ENCODE data around the gene ZNF837. TPM values are rescaled to one million over a fixed set of nuclear protein-coding genes. Genes with fewer than 3 reads are reported as not detected.
"Not testable (repeated sequence)": the region's sequence is repeated elsewhere in the genome, so short reads cannot be mapped to it uniquely, and the experiment has no call there.

ZNF837 gene
- total RNA-seq, 1 donor from 2014 or later, result 0.37 TPM

DNA sequence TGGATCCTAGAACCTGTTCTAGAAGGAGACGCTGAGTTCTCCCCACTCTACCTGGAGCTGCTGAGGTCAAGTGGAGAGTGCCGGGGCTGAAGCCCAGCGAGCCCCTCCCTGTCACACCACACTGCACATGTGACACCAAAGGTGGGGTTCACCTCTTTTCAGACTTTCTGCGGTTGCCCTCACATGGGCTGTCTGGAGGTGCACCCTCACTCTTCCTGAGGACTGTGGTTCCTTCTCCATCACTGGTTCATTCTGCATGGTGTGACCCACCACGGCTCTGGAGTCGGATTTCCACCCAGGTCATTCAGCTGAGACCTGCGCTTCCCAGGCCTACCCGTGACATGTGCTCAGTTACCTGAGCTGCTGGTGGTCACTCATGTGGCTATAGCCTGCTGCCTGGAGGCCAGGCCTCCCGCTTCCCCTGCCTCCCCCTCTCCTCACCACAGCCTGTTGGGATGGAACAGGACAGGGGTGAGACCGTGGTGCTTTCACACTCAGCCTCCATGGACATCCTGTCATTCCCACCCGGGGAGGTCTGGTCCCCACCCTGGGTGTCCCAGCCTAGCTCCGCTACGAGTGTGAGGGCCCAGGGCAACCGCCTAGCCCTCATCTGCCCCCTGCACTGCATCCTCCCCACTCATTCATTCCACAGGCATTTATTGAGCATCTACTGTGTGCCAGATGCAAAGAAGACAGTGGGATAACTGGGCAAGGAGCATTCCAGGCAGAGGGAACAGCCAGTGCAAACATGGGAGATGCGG, 26.9 kb downstream of the ZNF837 start:
- ATAC-seq, result no peak
- intact Hi-C loops (cut with micrococcal nuclease), result no loop called here

DNA sequence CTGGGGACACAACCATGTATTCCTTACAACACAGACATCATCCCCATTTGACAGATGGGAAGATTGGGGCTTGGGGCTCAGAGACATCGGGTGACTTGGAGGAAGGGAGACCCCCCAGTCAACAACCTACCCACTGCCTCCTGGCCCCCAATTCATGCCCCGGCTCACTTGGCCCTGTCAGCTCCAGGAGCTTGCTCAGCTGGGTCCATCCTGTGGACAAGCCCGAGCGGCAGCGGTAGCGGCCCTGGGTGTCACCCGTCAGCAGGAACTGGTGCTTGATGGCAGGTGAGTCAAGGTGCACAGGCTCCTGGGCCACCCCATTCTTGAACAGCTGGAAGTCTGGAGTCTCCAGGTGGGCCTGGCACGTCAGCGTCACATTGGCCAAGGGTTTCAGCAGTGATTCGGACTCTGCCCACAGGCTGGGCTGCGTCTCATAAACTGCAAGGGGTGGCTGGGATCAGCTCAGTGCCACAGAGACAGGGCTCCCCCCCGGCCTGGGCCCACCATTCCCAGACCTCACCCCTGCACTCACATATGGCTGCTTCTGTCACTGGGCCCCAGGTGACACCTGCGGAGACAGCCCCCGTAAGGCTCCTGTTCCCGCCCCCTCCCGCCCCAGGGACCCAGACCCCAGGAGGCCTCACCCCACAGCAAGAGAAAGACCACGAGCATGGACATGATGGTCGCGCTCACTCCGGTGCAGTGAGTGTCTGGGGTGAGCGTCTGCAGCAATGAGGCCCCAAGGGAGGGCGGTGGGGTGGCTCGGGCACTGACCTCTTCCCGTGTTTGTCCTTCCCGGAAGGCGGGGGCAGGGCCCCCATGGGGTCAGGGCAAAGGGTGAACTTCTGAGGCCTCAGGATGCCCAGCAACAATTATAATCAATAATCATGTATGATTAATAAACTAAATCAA, 27.8 kb downstream of the ZNF837 start, which contains the start of gene A1BG:
A1BG (minus strand) TSS at position 733 of the 912 bp plus-strand sequence; CDS start at position 678, 55 bp downstream.
- intact Hi-C loops (cut with micrococcal nuclease), result no loop called here
- no peak for DNase-seq

More for the DNA sequence above, 26.9 kb downstream of the ZNF837 start:
- DNase-seq, result no peak

DNA sequence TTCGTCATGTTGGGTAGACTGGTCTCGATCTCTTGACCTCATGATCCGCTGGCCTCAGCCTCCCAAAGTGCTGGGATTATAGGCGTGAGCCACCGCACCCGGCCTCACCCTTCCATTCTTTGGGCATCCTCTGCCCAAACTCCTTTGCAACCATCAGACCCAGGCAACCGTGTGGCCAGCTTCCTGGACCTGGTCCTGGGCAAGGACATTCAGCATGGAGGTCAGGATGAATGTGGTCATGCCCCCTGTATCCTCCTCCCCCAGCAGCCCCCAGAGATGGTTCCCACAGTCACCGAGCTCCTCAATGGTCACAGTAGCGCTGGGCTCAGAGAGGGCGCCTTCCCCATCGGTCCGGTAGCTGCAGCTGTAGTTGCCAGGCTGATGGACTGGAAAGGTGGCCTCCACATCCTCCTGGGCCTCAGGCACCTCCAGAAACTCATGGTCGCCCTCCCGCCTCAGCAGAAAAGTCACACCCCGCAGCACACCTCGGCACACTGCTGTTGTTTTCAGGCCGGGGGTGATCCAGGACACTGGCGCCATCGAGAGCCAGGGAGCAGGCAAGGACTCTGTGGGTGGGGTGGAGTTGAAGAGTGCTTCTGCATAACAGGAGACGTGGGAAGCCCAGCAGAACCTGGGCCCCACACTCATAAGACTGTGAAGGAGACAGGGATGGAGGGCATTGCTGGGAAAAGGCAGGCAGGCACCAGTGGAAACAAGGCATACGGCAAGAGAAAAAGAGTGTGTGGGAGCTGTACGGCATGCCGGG, 28.7 kb downstream of the ZNF837 start:
- intact Hi-C loops (cut with micrococcal nuclease), result no loop called here
- DNase-seq, result no peak
- ATAC-seq, result no peak

More for the DNA sequence above, 27.8 kb downstream of the ZNF837 start, which contains the start of gene A1BG:
- no peak for ATAC-seq

- ATAC-seq, result no peak
- no peak for DNase-seq
- intact Hi-C loops (cut with micrococcal nuclease), result no loop called here
Measured at GRCh38 chr19:58351558-58351878, 29.3 kb downstream of the ZNF837 start.

DNA sequence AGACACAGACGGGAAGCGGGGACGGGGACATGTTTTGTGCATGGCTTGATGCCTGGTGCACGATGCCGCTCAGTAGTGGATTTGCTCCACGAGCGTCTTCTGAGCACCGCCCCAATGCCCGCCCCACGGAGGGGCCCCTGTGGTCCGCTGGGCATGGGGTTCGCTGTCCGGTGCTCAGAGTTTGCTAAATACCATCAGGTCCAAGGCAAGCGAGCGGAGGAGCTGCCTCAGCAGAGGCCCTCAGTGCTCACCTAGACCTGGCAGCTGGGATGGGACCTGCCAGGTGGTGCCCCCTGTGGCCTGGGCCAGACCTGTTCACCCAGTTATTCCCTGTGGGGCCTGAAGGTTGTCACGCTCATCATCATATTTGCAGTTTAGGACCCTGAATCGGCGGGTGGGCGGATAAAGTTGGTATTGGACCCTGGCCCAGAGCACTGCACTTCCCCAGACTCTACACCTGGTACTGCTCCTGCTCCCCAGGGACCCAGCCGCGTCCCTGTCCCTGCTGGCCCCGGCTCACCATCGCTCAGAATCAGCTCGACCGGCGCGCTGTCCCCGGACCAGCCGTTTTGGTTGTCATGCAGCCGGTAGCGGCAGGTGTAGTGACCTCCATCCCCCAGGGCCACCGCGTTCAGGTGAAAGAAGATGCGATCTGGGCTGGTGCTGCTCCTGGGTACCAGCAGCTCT, 29.8 kb downstream of the ZNF837 start:
- ATAC-seq (no peak), DNase-seq (no peak)
- intact Hi-C loops (cut with micrococcal nuclease), result no loop called here

DNA sequence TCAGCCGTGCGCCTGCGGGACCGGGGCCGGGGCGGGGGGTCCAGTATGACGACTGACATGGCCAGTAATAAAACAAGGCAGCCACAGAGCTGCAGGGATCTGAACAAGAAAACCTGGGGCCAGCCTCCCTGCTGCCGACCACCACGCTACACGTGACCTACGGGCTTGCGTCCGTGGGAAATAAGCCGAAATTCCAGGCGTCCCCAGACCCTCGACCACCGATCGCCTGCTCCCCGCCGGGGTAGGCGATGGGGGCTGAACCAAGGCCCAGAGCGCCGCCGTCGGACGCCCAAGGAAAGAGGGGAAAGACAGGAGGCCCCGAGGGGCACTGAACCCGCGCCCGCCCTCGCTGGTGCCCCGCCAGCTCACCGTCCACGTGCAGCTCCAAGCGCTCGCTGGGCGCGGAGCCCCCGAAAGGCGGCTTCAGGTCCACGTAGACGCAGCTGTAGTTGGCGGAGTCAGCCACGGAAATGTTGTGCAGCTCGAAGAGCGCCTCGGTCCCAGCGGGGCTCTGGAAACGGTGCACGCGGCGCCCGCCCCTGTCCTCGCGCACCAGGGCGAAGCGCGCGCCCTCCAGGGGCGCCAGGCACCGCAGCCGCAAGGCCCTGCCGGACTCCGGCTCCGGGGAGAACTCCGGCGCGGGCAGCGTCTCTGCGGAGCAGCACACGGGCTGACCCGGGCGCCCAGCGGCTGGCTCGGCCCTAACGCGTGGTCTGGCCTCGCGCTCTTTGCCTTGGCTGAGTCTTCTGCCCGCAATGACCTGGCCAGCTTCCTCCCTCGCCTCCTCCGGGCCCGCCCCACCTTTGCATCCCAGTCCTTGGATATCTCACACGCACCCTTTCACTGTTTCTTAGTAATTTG, 30.6 kb downstream of the ZNF837 start:
- DNase-seq (peak; percentile 39), ATAC-seq (peak; percentile 24)
- intact Hi-C loops (cut with micrococcal nuclease), result no loop called here

DNA sequence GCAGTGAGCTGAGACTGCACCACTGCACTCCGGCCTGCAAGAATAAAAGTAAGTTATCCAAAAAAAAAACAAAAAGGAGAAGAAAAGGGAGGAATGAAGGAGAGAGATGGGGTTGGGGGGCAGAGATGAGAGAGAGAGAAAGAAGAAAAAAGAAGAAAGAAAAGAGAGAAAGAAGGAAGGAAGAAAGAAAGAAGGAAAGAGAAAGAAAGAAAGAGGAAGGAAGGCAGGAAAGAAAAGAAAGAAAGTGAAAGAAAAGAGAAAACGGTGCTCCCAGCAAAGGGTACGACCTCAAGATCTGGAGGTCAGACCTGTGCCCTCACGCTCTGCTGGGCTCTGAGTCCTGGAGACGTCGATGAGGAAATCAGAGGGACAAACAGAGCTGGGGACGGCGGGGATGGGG, 31.2 kb downstream of the ZNF837 start:
- DNase-seq, result no peak
- intact Hi-C loops (cut with micrococcal nuclease), result no loop called here
- ATAC-seq, result no peak

- ATAC-seq; DNase-seq; intact Hi-C loops (cut with micrococcal nuclease): not testable (repeated sequence)
Measured at GRCh38 chr19:58348080-58348479, 32.8 kb downstream of the ZNF837 start.

DNA sequence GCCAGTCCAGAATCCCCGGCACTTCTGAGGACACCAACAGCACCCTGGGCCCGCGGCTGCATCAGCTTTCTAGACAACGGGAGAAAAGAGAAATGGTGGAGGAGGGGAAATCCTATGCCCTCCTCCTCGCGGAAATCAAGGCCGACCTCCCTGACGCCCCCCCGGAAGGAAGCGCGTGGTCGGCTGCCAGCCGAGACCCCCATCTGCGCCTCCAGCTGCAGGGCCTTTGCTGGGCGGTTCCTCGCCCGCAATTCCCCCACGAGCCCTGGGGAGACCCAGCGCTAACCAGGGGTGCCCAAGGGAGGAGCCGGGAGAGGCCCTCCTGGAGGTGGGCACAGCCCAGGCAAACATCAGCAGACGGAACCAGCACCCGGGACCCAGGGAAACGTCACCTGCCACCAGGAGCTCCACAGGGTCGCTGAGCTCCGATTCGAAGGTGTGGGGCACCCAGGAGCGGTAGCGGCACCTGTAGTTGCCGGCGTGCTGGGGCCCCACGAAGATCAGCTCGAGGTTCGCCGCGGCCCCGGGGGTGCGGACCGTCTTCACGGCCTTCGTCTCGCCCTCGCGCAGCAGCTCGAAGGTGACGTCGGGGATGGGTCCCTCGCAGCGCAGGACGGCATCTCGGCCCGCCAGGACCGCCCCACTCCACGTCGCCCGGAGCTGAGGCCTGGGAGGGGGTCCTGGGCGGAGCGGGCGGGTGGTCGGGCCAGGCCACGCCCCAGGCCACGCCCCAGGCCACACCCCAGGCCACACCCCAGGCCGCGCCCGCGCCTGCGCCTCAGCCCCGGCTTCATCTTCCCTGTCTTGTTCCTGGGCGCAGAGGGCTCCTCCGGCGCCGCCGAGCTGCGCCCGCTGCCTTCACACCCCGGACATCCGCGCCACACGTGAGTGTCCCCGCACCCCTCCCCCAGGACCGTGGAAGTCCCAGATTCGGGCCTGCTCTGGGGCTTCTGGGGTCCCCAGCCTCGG, 33.6 kb downstream of the ZNF837 start:
- ATAC-seq, result peak; percentile 96
- intact Hi-C loops (cut with micrococcal nuclease), result no loop called here
- peak; percentile 81 for DNase-seq

- intact Hi-C loops (cut with micrococcal nuclease), result no loop called here
- ATAC-seq (no peak), DNase-seq (no peak)
Measured at GRCh38 chr19:58345558-58345957, 35.3 kb downstream of the ZNF837 start.

DNA sequence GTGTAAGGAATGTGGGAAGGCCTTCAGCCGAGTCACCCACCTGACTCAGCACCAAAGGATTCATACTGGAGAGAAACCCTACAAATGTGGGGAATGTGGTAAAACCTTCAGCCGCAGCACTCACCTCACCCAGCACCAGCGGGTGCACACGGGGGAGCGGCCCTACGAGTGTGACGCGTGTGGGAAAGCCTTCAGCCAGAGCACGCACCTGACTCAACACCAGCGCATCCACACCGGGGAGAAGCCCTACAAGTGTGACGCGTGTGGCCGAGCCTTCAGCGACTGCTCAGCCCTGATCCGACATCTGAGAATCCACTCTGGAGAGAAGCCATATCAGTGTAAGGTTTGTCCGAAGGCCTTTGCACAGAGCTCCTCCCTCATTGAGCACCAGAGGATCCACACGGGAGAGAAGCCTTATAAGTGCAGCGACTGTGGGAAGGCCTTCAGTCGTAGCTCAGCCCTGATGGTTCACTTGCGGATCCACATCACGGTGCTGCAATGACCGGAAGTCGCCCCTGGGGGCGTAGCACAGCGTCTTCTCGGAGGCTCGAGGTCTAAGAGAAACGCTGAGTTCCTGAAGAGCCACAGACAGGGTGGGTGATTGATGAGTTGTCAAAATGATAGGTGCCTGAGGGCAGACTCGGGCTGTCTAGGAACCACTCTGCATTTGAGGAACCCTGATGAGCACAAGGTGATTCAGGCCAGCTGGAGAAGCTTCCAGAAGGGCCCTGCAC, 41.8 kb downstream of the ZNF837 start:
- ATAC-seq (no peak), DNase-seq (no peak)
- intact Hi-C loops (cut with micrococcal nuclease), result no loop called here

- intact Hi-C loops (cut with micrococcal nuclease), result no loop called here
- ATAC-seq (no peak), DNase-seq (no peak)
Measured at GRCh38 chr19:58338336-58338735, 42.5 kb downstream of the ZNF837 start.

GRCh38 chr19:58336820-58337219, 44.0 kb downstream of the ZNF837 start:
- intact Hi-C loops (cut with micrococcal nuclease), result no loop called here
- ATAC-seq (no peak), DNase-seq (no peak)

DNA sequence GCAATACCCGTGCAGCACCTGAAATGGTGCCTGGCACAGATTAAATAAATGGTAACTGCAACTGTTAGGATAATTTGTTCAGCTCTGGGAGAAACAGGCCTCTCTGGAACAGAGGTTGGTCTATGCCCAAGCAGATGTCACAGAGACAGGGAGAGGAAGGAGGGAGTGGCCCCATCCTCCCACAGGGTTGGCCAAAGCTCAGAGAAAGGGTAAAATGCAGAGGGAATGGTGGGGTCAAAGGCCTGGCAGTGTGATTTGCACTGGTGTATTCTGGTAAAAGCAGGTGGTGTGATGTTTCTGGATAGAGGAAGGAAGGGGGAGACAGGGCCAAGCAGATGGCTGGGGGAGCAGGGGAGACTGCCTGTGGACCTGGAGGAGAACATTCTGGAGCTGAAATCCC, 44.6 kb downstream of the ZNF837 start:
- DNase-seq (no peak), ATAC-seq (no peak)

GRCh38 chr19:58335630-58336029, 45.2 kb downstream of the ZNF837 start:
- intact Hi-C loops (cut with micrococcal nuclease), result no loop called here
- no peak for ATAC-seq
- no peak for DNase-seq

More for the DNA sequence above, 44.6 kb downstream of the ZNF837 start:
- intact Hi-C loops (cut with micrococcal nuclease), result no loop called here

- intact Hi-C loops (cut with micrococcal nuclease), result no loop called here
- ATAC-seq (no peak), DNase-seq (no peak)
Measured at GRCh38 chr19:58334691-58335249, 46.1 kb downstream of the ZNF837 start.

All from left ventricle myocardium superior (tissue), 1 donor.